Astrocyte of the cerebellum (primary cell): ENCODE measurements around the gene SETD2.

ENCODE experiments used
- DNase-seq: peaks from one replicate; pipeline ENCODE4 v3.0.0-alpha.2; 2011; ENCODE audit warnings: low read depth
- H3K4me3 ChIP-seq: 2 replicates; pipeline ENCODE4 v1.5.1; 2011; ENCODE audit warnings: mild to moderate bottlenecking, low read depth, low read length, moderate library complexity
- CTCF ChIP-seq: IDR thresholded peaks from 2 replicates; pipeline ENCODE4 v1.5.1; 2012; ENCODE audit warnings: low read length, low read depth, moderate library complexity, mild to moderate bottlenecking; ENCODE audit errors: missing control alignments
- in situ Hi-C: cut with HindIII; loops from 2 replicates; pipeline ENCODE4 v1.10.0; 2017; ENCODE audit warnings: low sequenced_read_pairs

SETD2 gene

DNA sequence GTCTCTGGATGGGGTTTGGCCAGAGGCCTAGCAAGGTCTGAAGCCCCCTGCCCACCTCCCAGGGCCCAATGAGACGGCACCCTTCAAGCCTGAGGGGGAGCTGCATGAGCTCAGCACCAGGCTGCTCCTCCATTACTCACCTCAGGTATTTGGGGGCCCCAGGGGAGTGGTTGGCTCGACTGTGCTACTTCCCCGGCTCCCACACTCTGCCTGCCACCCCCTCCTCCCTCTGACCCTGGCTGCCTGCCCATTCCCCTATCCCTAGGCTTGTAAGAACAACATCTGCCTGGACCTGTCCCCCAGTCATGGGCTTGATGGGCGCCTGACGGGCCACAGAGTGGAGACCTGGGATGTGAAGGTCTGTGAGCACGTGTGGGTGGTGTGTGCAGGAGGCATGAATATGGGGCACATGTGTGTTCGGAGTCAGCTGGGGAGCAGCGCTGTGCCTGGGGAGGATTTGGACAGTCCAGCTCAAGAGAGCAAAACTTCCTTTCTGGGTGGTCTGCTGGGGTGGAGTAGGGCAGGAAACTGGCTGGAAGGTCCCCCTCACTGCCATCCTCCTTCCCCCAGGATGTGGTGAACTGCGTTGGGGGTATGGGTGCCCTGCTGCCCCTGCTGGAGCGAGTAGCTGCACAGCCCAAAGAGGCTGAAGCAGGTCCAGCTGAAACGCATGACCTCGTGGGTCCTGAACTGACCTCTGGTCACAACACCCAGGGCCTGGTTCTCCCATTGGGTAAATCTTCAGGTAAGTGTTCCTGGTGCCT, 167.0 kb downstream of the SETD2 start:
- no peak overlapping the region for H3K4me3 ChIP-seq
- no peak for DNase-seq
- TF ChIP-seq CTCF, result no peak
- in situ Hi-C loops, result no loop called here

GRCh38 chr3:46995901-46996562, 167.9 kb downstream of the SETD2 start:
- H3K4me3 ChIP-seq, result no peak overlapping the region
- TF ChIP-seq CTCF, result no peak
- DNase-seq, result no peak
- in situ Hi-C loops, result no loop called here

DNA sequence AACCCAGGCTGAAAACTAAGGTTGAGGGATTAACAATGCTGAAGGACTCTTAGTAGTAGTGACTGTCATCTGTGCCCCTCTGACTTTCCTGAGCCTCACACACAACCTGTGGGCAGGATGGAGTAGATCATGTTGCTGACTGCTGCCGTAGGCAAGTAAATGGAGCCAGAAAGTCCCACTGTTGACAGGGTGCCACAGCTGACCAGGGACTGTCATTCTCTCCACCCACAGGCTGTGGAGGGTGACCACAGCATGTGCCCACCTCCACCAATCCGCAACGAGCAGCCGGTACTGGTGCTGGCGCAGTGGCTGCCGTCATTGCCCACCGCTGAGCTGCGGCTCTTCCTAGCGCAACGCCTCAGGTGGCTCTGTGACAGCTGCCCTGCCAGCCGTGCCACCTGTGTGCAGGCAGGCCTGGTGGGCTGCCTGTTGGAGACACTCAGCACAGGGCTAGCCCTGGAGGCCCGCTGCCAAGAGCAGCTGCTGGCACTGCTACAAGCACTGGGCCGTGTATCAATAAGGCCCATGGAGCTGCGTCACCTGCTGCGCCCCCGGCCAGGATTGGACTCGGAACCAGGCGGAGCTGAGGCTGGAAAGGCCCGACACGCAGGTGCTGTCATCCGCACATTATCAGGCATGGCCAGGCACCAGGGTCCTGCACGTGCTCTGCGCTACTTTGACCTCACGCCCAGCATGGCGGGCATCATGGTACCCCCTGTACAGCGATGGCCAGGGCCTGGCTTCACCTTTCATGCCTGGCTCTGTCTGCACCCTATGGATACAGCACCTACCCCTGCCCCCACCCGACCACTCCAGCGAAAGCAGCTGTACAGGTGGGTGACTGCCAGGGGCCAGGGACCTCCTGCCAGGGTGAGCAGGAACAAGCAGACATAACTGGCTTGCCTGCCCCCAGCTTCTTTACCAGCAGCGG, 168.8 kb downstream of the SETD2 start:
- TF ChIP-seq CTCF, result no peak
- DNase-seq, result no peak
- in situ Hi-C loops, result no loop called here
- H3K4me3 ChIP-seq, result no peak overlapping the region

DNA sequence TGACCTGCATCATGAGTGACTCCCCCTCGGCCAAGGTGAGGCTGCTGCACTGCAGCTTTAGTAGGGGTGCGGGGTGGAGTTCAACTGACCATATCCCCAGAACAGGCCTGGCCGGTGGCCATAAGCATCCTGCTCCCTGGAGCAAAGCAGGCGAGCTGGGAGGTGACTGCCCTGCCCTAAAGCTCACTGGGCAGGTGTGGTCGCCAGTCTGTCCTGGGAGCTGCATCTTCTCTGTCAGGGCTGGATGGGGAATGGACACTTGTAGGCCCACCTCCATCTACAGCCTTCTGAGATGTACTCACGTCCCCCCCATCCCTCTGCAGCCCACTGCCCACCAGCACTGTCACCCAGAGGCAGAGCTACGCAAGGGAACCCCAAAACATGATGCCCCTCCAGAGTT, 169.9 kb downstream of the SETD2 start:
- DNase-seq, result no peak
- TF ChIP-seq CTCF, result no peak
- no peak overlapping the region for H3K4me3 ChIP-seq
- in situ Hi-C loops, result no loop called here

GRCh38 chr3:46993292-46993691, 170.6 kb downstream of the SETD2 start:
- DNase-seq, result no peak

More at GRCh38 chr3:46993292-46993691, 170.6 kb downstream of the SETD2 start:
- no peak overlapping the region for H3K4me3 ChIP-seq
- in situ Hi-C loops, result no loop called here
- TF ChIP-seq CTCF, result no peak
